HG03565 (cell line): ENCODE data around the gene NCS1.
"Not testable (repeated sequence)": the region's sequence is repeated elsewhere in the genome, so short reads cannot be mapped to it uniquely, and the experiment has no call there.

Source experiments
- ATAC-seq: cut with Tn5 transposase; IDR thresholded peaks from one replicate; pipeline ENCODE4 v1.9.1; 2021; ENCODE audit warnings: mild to moderate bottlenecking, moderate library complexity; ENCODE audit not compliant: unreplicated experiment

The NCS1 gene

GRCh38 chr9:130259044-130259443 is 86.8 kb downstream of the NCS1 start:
- no peak for ATAC-seq

GRCh38 chr9:130260816-130261765 is 88.9 kb downstream of the NCS1 start:
- ATAC-seq = no peak

- no peak for ATAC-seq
These were observed 90.0 kb downstream of the NCS1 start for GRCh38 chr9:130262061-130262745.

GRCh38 chr9:130262771-130263170 is 90.6 kb downstream of the NCS1 start:
- ATAC-seq = no peak

DNA sequence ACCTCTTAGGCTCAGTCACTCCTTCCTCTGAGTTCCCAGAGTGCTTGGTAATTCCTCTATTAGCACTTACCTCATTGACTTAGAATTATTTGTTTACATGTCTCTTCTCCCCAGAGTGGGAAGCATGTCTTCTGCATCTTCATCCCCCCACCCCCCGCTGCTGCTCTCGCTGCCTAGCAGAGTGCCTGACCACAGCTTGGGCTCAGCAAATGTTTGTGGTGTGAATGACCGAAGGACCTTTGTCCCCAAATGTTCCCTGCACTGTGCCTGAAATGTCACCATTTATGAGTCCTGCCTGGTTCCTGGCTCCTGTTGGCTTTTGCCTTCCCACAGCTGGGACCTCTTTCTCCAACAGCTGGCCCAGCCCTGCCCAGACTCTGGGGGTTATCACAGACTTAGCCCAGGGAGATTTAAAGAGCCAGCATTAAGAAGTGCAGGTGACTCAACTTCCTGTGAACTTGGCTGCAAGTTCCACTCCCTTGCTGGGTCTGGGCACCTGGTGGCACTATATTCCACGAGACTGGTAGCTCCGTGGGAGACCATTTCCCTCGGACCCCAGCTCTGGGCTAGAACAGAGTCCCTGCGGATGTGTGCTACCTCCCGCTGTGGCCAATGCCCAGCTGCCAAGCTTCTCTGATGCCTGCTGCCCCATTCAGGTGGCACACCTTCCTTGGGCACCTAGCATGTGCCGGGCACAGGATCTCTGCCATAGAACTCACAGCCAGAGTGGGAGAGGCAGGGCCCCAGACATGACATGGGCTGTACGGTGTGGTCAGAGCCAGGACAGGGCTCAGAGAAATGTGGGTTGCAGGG is 91.6 kb downstream of the NCS1 start:
- ATAC-seq = no peak

GRCh38 chr9:130264414-130265350 is 92.5 kb downstream of the NCS1 start:
- ATAC-seq = no peak

DNA sequence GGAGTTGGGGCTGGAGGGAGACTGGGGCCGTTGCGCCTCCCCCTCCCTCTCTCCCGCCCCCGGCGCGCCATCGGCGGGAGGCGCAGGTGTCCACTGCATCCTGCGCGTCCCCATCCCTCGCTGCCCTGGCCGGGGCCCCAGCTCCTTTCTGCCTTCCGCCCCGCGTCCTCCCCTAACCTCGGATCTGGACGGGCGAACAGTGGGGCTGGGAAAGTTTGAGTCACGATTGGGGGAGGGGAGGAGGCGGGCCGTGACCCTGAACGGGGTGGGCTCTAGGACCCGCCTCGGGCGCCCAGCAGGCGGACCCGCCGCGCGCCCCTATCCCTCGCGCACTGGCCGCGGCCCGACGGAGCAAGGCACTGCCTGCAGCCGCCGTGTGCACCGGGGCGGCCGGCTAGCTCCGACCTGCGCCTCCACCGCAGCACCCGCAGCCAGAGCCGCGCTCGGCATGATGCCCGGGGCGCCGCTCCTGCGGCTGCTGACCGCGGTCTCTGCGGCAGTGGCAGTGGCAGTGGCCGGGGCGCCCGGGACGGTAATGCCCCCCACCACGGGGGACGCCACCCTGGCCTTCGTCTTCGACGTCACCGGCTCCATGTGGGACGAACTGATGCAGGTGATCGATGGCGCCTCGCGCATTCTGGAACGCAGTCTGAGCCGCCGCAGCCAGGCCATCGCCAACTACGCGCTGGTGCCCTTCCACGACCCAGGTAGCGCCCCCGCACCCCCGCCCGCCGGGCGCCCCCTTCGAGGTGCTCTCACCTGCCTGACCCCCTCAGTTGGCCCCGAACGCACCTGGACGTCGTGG is 93.4 kb downstream of the NCS1 start, which contains the start of gene HMCN2:
Gene HMCN2 (plus strand): TSS at position 330 of the 805 bp plus-strand sequence. CDS start 119 bp downstream, at position 449.
- ATAC-seq = no peak

- no peak for ATAC-seq
These were observed 94.3 kb downstream of the NCS1 start for GRCh38 chr9:130266236-130267098.

DNA sequence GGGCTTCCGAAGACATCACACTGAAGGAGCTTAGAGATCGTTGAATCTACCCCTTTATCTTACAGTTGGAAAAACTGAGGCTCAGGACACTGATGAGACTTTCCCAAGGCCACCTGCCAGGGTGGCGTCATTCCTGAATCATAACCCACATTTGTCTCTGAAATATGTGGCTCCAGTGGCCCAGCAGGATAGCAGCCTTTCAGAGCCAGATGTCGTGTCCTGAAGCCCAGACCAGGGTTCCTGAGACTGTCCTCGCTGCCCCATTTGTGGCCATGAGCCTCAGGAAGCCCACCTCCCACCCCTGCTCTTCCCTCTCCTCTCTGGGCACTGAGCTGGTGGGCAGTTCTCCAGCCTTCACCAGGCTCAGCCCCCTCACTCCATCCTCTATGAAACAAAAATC is 95.7 kb downstream of the NCS1 start:
- ATAC-seq = no peak

GRCh38 chr9:130268521-130269211 is 96.5 kb downstream of the NCS1 start:
- no peak for ATAC-seq

- no peak for ATAC-seq
These were observed 99.3 kb downstream of the NCS1 start for GRCh38 chr9:130271473-130271872.

DNA sequence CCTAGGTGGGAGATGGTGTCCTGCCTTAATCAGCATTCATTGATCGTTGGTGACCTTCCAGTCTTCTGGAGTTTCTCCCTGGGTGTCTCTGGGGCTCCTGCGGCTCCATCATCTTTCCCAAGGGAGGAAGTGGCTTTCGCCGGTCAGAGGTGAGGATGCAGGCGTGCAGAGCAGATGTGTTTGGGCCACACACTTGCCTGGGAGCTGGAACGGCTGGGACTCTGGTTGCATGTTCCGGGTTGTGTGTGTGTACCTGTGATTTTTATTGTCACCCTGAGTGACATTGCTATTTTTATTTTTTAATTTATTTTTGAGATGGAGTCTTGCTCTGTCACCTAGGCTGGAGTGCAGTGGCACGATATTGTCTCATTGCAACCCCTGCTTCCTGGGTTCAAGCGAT is 103.0 kb downstream of the NCS1 start:
- ATAC-seq = no peak

DNA sequence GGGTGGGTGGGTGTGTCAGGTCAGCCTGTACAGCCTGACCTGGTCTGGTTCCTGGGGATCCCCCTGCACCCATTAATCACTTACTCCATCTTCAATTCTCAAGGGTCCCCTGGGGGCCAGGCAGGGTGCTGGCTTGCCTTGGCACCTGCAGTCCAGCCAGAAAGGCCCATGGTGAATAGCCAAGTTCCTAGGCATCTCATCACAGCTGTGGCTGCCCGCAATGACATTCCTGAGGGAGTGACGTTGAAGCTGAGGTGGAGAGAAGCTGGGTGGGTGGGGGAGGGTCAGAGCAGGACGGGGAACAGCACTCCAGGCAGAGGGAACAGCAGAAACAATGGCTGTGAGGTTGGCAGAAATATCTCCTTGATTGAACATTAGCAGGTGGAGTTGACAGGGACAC is 103.9 kb downstream of the NCS1 start:
- no peak for ATAC-seq

DNA sequence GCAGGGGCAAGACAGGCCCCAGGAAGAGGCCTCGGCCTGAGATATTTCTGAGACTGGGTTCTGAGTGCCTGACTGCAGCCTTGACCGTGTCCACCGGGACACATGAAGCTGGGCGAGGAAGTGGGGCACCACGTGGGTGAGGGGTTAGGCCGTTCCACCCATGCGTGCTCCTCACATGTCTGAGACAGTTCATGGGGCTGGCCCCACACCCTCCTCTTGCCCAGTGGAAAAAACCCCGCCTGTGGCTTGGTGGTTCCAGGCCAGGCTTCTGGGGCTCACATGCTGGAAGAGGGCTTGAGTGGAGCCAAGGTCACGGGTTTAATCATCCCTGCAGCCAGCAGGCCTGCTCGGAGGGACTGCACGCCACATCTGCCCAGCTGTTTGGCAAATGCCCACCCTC is 104.8 kb downstream of the NCS1 start:
- no peak for ATAC-seq

DNA sequence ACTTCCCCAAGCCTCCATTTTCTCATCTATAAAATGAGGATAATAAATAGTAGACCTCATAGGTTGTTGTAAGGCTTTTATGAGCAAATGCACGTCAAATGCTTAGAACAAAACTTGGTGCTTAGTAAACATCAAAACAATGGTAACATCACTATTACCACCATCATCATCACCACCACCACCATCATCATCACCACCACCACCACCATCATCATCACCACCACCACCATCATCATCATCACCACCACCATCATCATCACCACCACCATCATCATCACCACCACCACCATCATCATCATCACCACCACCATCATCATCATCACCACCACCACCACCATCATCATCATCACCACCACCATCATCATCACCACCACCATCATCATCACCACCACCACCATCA is 105.3 kb downstream of the NCS1 start:
- not testable (repeated sequence) for ATAC-seq

DNA sequence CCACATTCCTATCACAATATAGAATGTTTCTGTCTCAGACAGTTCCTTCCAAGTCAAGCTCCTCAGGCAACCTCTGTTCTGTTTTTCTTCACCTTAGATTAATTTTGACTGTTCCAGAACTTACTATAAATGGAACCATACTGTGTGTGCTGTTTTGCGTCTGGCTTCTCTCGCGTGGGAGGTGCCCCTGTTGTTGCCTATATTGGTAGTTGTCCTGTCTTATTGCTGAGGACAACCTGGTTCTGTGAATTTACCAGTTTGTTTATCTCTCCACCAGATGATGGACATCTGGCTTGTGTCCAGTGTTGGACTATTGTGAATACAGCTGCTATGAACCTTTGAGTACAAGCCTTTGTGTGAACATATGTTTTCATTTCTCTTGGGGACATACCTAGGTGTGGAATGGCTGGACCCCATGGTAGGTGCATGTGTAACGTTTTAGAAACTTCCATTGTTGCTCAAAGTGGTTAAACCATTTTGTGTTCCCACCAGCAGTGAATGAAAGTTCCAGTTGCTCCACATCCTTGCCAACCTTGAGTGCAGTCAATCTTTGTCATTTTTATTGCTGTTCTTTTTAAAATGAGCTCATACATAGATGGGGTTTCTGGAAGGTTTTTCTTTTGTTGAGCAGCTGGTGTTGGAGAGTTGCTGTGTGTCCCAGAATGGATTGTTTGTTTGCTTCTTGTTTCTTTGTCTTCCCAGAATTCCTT is 111.5 kb downstream of the NCS1 start:
- no peak for ATAC-seq

GRCh38 chr9:130284249-130284625 is 112.0 kb downstream of the NCS1 start:
- ATAC-seq = no peak
